ENCODE data around the gene SEMA3A. TPM values are rescaled to one million over a fixed set of nuclear protein-coding genes. Genes with fewer than 3 reads are reported as not detected.

The SEMA3A gene
- total and polyA plus RNA-seq, 2 of the 4 experiments (the other 2 are of a cell fraction): 31.2 to 213 TPM

DNA sequence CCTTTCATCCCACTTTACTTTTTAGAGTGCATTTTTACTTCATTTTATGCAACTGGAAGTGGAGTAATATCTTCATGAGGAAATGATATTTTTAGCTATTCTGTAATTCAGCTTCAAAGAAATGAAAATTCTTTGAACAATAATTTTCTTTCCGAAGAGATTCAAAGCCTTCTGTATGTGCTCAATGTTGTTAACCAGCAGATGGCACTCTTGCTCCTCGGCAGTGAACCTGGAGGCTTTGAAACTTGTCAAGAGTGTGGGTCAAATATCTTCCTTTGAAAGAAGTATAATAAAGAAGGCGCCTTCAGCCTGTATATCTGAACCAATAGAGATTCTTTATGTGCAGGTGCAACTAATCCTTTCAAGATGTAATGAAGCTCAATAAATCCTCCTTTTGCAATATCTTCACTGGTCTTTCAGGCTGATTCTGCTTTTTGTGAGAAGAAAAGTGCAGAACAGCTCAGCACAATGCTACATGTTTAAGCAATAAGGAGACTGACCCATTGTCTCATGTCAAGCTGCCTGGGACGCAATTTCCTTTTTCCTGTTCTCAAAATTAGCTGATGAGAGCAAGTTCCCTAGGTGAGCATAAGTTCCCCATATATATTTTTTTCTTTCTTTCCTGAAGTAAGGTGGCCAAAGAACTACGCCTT lies 258.4 kb downstream of the SEMA3A start:
- H3K79me1 ChIP-seq (ENCODE audit: low read depth in 1 of 2, low read length in 2 of 2): no peaks in the 10 kb centered on the region

More for the DNA sequence above, 258.4 kb downstream of the SEMA3A start:
- H3K27me3 ChIP-seq (ENCODE audit: control insufficient read depth, insufficient read depth, low read length): no peaks in the 10 kb centered on the region
- DNase-seq (peak; percentile 81), ATAC-seq (ENCODE audit: low read depth) (peak; percentile 95)
- no peak overlapping the region for H2AFZ ChIP-seq (replicated peaks; ENCODE audit: low read length, poor library complexity)
- H3K27ac ChIP-seq (ENCODE audit: insufficient read depth, low read length): no peak overlapping the region
- in situ Hi-C loops (cut with MboI; ENCODE audit: low sequenced_read_pairs): loop anchor here (10.0 kb wide), 1 partner anchor 1249 kb away; the partner anchor contains the start of gene SEMA3D
- H4K20me1 ChIP-seq (ENCODE audit: insufficient read depth, low read length): no peaks in the 10 kb centered on the region
- TF ChIP-seq FOS (IDR thresholded peaks at IDR 0.05; ENCODE audit: low read depth, low read length): no peak
- no peak for TF ChIP-seq NFE2L2 (IDR thresholded peaks at IDR 0.05; ENCODE audit: low read depth, low read length)
- no peak for TF ChIP-seq CHD1 (IDR thresholded peaks at IDR 0.05; ENCODE audit: low read depth, low read length)
- TF ChIP-seq SMC3 (IDR thresholded peaks at IDR 0.05; ENCODE audit: low read depth, low read length): peak; percentile 95
- no peak for TF ChIP-seq BHLHE40 (IDR thresholded peaks at IDR 0.05; ENCODE audit: low read depth, low read length)
- TF ChIP-seq, protein P1, sequence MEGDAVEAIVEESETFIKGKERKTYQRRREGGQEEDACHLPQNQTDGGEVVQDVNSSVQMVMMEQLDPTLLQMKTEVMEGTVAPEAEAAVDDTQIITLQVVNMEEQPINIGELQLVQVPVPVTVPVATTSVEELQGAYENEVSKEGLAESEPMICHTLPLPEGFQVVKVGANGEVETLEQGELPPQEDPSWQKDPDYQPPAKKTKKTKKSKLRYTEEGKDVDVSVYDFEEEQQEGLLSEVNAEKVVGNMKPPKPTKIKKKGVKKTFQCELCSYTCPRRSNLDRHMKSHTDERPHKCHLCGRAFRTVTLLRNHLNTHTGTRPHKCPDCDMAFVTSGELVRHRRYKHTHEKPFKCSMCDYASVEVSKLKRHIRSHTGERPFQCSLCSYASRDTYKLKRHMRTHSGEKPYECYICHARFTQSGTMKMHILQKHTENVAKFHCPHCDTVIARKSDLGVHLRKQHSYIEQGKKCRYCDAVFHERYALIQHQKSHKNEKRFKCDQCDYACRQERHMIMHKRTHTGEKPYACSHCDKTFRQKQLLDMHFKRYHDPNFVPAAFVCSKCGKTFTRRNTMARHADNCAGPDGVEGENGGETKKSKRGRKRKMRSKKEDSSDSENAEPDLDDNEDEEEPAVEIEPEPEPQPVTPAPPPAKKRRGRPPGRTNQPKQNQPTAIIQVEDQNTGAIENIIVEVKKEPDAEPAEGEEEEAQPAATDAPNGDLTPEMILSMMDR (conservative IDR thresholded peaks at IDR 0.05; ENCODE audit: low read depth, low read length): peak; percentile 93
- TF ChIP-seq MAZ (IDR thresholded peaks at IDR 0.05; ENCODE audit: borderline replicate concordance, low read depth, low read length): no peak
- TF ChIP-seq RAD21 (IDR thresholded peaks at IDR 0.05; ENCODE audit: low read length): peak; percentile 95
- no peak for TF ChIP-seq MAFK (IDR thresholded peaks at IDR 0.05; ENCODE audit: low read depth, low read length)
- TF ChIP-seq CEBPB (IDR thresholded peaks at IDR 0.05; ENCODE audit: low read depth, low read length): no peak
- TF ChIP-seq MXI1 (IDR thresholded peaks at IDR 0.05; ENCODE audit: borderline replicate concordance, low read depth, low read length): no peak
- TF ChIP-seq RCOR1 (IDR thresholded peaks at IDR 0.05; ENCODE audit: insufficient replicate concordance, low read length): no peak
- no peak for TF ChIP-seq RFX5 (IDR thresholded peaks at IDR 0.05; ENCODE audit: low read depth, low read length)
- TF ChIP-seq, protein P2, sequence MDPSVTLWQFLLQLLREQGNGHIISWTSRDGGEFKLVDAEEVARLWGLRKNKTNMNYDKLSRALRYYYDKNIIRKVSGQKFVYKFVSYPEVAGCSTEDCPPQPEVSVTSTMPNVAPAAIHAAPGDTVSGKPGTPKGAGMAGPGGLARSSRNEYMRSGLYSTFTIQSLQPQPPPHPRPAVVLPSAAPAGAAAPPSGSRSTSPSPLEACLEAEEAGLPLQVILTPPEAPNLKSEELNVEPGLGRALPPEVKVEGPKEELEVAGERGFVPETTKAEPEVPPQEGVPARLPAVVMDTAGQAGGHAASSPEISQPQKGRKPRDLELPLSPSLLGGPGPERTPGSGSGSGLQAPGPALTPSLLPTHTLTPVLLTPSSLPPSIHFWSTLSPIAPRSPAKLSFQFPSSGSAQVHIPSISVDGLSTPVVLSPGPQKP (IDR thresholded peaks at IDR 0.05; ENCODE audit: borderline replicate concordance, low read depth, low read length): no peak
- H3K23ac ChIP-seq (ENCODE audit: low read depth, low read length): no peak overlapping the region
- no peak overlapping the region for H4K91ac ChIP-seq (ENCODE audit: insufficient read depth, low read depth, low read length)
- H4K5ac ChIP-seq (ENCODE audit: low read depth, low read length): no peak overlapping the region
- WGBS, 2 experiments (ENCODE audit: extremely low coverage in 2 of 2, insufficient read length in 1 of 2): 40% methylated on average over 1 of the region's 5 CpGs; no CpG with 5 or more reads in 1 of the 2 experiments
- H2BK120ac ChIP-seq (ENCODE audit: low read depth, low read length): no peak overlapping the region
- H2AK5ac ChIP-seq (ENCODE audit: low read depth, low read length): no peak overlapping the region
- dilution Hi-C loops (cut with HindIII; ENCODE audit: low sequenced_read_pairs, unreplicated experiment): no loop called here
- H3K9me1 ChIP-seq (ENCODE audit: insufficient read depth, low read length): no peaks in the 10 kb centered on the region
- H2AK9ac ChIP-seq (replicated peaks; ENCODE audit: low read depth, low read length, poor library complexity): no peak overlapping the region
- H2BK15ac ChIP-seq (ENCODE audit: low read depth, low read length): no peak overlapping the region
- ChIA-PET CTCF (interaction anchor here (0.6 to 4.0 kb wide), 14 partner anchors 10 to 1094 kb away, joined by 3 to 55 read pairs (median 4); no protein-coding TSS in a partner anchor), POLR2A (ENCODE audit: unreplicated experiment) (interaction anchor here (1.1 kb wide), 1 partner anchor 1088 kb away, joined by 3 read pairs; no protein-coding TSS in a partner anchor)
- H3K56ac ChIP-seq (ENCODE audit: extremely low read depth, insufficient read depth, low read length): no peak overlapping the region
- H3K14ac ChIP-seq (replicated peaks; ENCODE audit: low read depth, low read length): no peak overlapping the region
- no peak overlapping the region for H3K18ac ChIP-seq (ENCODE audit: low read depth, low read length)
- no peak overlapping the region for H3K9ac ChIP-seq (ENCODE audit: low read depth, low read length)
- no peak overlapping the region for H2BK20ac ChIP-seq (ENCODE audit: low read depth, low read length)
- no TSS peak for BruUV-seq (replicated peaks)
- intact Hi-C loops (cut with micrococcal nuclease): loop anchor here (1.0 to 10.0 kb wide), 6 partner anchors 41 to 1915 kb away; partner anchors contain the start of gene SEMA3A
- no peak overlapping the region for H3K4ac ChIP-seq (ENCODE audit: low read depth, low read length)
- H2BK5ac ChIP-seq (ENCODE audit: low read depth, low read length, poor library complexity, severe bottlenecking): no peak overlapping the region
- H3K4me3 ChIP-seq (ENCODE audit: insufficient read depth, low read depth, low read length): no peak overlapping the region
- no peak overlapping the region for H3K4me2 ChIP-seq (ENCODE audit: low read depth, low read length)
- H3K4me1 ChIP-seq (ENCODE audit: control insufficient read depth, insufficient read depth, low read length): no peaks in the 10 kb centered on the region
- H3K36me3 ChIP-seq (ENCODE audit: control insufficient read depth, insufficient read depth, low read length): no peaks in the 10 kb centered on the region
- no peak overlapping the region for H4K8ac ChIP-seq (ENCODE audit: low read depth in 2 of 2, low read length in 2 of 2)
- no peaks in the 10 kb centered on the region for H3K9me3 ChIP-seq (ENCODE audit: control insufficient read depth, insufficient read depth, low read length)
